ENCODE data around the gene XIAP.
A peak's percentile ranks its signal among the peaks of the same experiment; 100 is the strongest.

The XIAP gene

GRCh38 chrX:123961268-123962005 is 101.6 kb downstream of the XIAP start, which contains the start of gene STAG2:
TSS of gene STAG2 (plus strand) at chrX:123961706. CDS start at chrX:124022628, 60,922 bp downstream.
- peak; percentile 30 for DNase-seq (ENCODE audit: low read depth)

- no peak for DNase-seq (ENCODE audit: low read depth)
These were observed 102.2 kb downstream of the XIAP start for GRCh38 chrX:123962006-123962467.

GRCh38 chrX:123962794-123963373 is 103.0 kb downstream of the XIAP start:
- peak; percentile 76 for DNase-seq (ENCODE audit: low read depth)

All from activated T-helper 9 cell treated with anti-CD3 and anti-CD28 coated beads, Interleukin-2, amount 50 U/mL, for 16 hours (primary cell).